Breast epithelium (tissue), 4 donors: ENCODE measurements around the gene PEX10. TPM values are rescaled to one million over a fixed set of nuclear protein-coding genes. Genes with fewer than 3 reads are reported as not detected.
A peak's percentile ranks its signal among the peaks of the same experiment; 100 is the strongest.
"Not testable (repeated sequence)": the region's sequence is repeated elsewhere in the genome, so short reads cannot be mapped to it uniquely, and the experiment has no call there.

ENCODE experiments used
- DNase-seq, 2 donors: peaks; one replicate each; pipeline ENCODE4 v3.0.0-alpha.2; 2019; ENCODE audit warnings: low spot score in 2 of 2
- H3K27ac ChIP-seq, 2 donors: fragments of 200-600 bp; sonication (generic) in 1 of 2; one replicate each; pipeline ENCODE4 v1.5.1; 2016 to 2019; ENCODE audit warnings: mild to moderate bottlenecking in 1 of 2
- H3K27me3 ChIP-seq, 2 donors: fragments of 200-600 bp; sonication (generic) in 1 of 2; one replicate each; pipeline versions ENCODE4 v1.5.1 to v1.6.0; 2017 to 2019; ENCODE audit warnings: control low read depth in 1 of 2, mild to moderate bottlenecking in 1 of 2
- H3K36me3 ChIP-seq: fragments of 200-600 bp; one replicate; pipeline ENCODE4 v1.5.1; 2019
- H3K4me1 ChIP-seq, 2 donors: fragments of 200-600 bp; sonication (generic); one replicate each; pipeline ENCODE4 v1.5.1; 2016 to 2019; ENCODE audit warnings: control low read depth in 1 of 2
- H3K4me3 ChIP-seq, 3 donors: fragments of 200-600 bp; sonication (generic); 1 replicate in 2 of 3; 2 replicates in 1 of 3; pipeline ENCODE4 v1.5.1; 2016 to 2019; ENCODE audit warnings: mild to moderate bottlenecking in 3 of 3, moderate library complexity in 2 of 3
- H3K9me3 ChIP-seq, 2 donors: fragments of 200-600 bp; sonication (generic) in 1 of 2; one replicate each; pipeline ENCODE4 v1.5.1; 2016 to 2019; ENCODE audit warnings: control low read depth in 1 of 2
- POLR2A ChIP-seq: fragments of 450-650 bp; IDR thresholded peaks from one replicate; pipeline ENCODE4 v1.6.1; 2016; ENCODE audit warnings: antibody characterized with exemption, mild to moderate bottlenecking, moderate library complexity
- POLR2AphosphoS5 ChIP-seq, 3 donors: sonication (generic); formaldehyde crosslinking; IDR thresholded peaks; one replicate each; pipeline ENCODE4 v1.6.1; 2017; ENCODE audit warnings: antibody characterized with exemption in 3 of 3
- intact Hi-C: fragments of 100-400 bp; cut with DNase I; formaldehyde crosslinking; loops from one replicate; pipeline ENCODE4 v1.15.1; 2023; ENCODE audit warnings: low total_unique reads
- total RNA-seq, 3 donors: library from RNA; depleted of rRNA; stranded (reverse); fragments of >200 nt; gene quantifications; one replicate each; pipeline ENCODE4 v1.1.0, GENCODE V29; 2016
- TF ChIP-seq, protein P1 (sequence below), 3 donors: fragments of 450-650 bp; IDR thresholded peaks; one replicate each; pipeline ENCODE4 v1.5.1; 2016 to 2017; ENCODE audit warnings: antibody characterized with exemption in 3 of 3, mild to moderate bottlenecking in 3 of 3, moderate library complexity in 3 of 3

PEX10 gene
- total RNA-seq = 10 to 100 TPM; 23.3 to 37.4 (median 24.1) TPM

DNA sequence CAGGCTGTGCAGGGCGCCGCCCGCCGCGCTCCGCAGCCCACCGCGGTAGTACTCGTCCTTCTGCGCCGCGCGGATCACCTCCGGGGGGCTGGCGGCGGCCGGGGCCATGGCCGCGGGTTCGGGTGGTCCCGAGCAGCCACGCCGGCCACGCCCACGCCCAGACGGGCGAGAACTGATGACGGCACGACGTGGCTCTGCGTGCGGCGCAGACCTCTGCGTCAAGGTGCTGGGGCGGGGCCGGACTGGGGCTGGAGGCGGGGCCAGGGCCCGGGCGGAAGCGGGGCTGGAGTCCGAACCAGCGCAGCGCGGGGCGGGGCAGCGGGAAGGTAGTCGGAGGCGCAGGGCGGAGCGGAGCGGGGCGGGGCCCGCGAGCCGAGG is at the start of gene PEX10:
PEX10 (minus strand) TSS at position 170 of the 378 bp plus-strand sequence; CDS start at position 108, 62 bp downstream.
- DNase-seq = peak; percentile 97 to 98
- TF ChIP-seq POLR2A = no peak
- peak in 2 of 3 donors; percentile 28 to 73 for TF ChIP-seq POLR2AphosphoS5 (IDR thresholded peaks at IDR 0.05)
- TF ChIP-seq, protein P1, sequence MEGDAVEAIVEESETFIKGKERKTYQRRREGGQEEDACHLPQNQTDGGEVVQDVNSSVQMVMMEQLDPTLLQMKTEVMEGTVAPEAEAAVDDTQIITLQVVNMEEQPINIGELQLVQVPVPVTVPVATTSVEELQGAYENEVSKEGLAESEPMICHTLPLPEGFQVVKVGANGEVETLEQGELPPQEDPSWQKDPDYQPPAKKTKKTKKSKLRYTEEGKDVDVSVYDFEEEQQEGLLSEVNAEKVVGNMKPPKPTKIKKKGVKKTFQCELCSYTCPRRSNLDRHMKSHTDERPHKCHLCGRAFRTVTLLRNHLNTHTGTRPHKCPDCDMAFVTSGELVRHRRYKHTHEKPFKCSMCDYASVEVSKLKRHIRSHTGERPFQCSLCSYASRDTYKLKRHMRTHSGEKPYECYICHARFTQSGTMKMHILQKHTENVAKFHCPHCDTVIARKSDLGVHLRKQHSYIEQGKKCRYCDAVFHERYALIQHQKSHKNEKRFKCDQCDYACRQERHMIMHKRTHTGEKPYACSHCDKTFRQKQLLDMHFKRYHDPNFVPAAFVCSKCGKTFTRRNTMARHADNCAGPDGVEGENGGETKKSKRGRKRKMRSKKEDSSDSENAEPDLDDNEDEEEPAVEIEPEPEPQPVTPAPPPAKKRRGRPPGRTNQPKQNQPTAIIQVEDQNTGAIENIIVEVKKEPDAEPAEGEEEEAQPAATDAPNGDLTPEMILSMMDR (IDR thresholded peaks at IDR 0.05) = no peak
- intact Hi-C loops = loop anchor here (2.0 kb wide), 1 partner anchor 136 kb away; no protein-coding TSS in a partner anchor
- Histone ChIP-seq H3K27me3 (peaks cover 0 to 7% of the 10 kb centered on the region in 2 donors), H3K4me3 (peak within 1 kb of the TSS; percentile 86 to 95 (median 89)), H3K9me3 (no peaks in the 10 kb centered on the region), H3K27ac (peak within 1 kb of the TSS; percentile 88 to 94), H3K4me1 (peaks cover 15 to 17% of the 10 kb centered on the region in 2 donors), H3K36me3 (no peaks in the 10 kb centered on the region)

GRCh38 chr1:2460996-2461751 is 48.8 kb upstream of the PEX10 start:
- Histone ChIP-seq H3K9me3 (no peaks in the 10 kb centered on the region), H3K4me3 (no peak overlapping the region), H3K36me3 (no peaks in the 10 kb centered on the region), H3K27ac (no peak overlapping the region), H3K27me3 (peaks cover 7 to 50% of the 10 kb centered on the region in 2 donors), H3K4me1 (no peaks in the 10 kb centered on the region)
- TF ChIP-seq, protein P1 (IDR thresholded peaks at IDR 0.05) = no peak
- no peak for TF ChIP-seq POLR2A
- no peak for TF ChIP-seq POLR2AphosphoS5 (IDR thresholded peaks at IDR 0.05)
- intact Hi-C loops = no loop called here
- DNase-seq = no peak

DNA sequence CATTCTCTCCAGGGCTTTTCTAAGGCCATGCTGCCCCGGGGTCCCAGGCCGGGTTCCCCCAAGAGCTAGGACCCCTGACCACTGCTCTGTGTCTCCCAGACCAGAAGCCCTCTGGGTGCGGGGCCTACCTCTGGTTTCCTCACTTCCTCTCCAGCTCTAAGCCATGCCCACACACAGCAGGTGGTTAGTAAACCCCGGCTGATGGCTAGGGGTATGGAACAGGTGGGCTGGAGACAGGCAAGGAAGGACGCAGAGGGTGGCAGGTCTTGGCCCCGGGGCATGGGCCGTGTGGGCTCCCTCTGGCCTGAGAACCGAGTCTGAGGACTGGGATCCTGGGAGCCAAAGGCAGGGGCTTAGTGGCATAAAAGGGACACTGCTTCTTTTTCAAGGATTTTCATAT is 47.8 kb upstream of the PEX10 start:
- H3K4me1 ChIP-seq = no peaks in the 10 kb centered on the region

GRCh38 chr1:2459757-2460156 is 47.4 kb upstream of the PEX10 start:
- intact Hi-C loops = no loop called here
- no peak for DNase-seq
- TF ChIP-seq POLR2AphosphoS5 (IDR thresholded peaks at IDR 0.05) = no peak
- no peak for TF ChIP-seq POLR2A
- TF ChIP-seq, protein P1 (IDR thresholded peaks at IDR 0.05) = no peak
- no peaks in the 10 kb centered on the region for H3K4me1 ChIP-seq
- no peaks in the 10 kb centered on the region for H3K9me3 ChIP-seq
- no peak overlapping the region for H3K27ac ChIP-seq
- no peak overlapping the region for H3K4me3 ChIP-seq
- H3K36me3 ChIP-seq = no peaks in the 10 kb centered on the region
- peaks cover 3 to 48% of the 10 kb centered on the region in 2 donors for H3K27me3 ChIP-seq

More for the DNA sequence above, 47.8 kb upstream of the PEX10 start:
- H3K9me3 ChIP-seq = no peaks in the 10 kb centered on the region
- TF ChIP-seq, protein P1 (IDR thresholded peaks at IDR 0.05) = no peak
- TF ChIP-seq POLR2A (no peak), POLR2AphosphoS5 (IDR thresholded peaks at IDR 0.05) (no peak)
- intact Hi-C loops = no loop called here
- H3K36me3 ChIP-seq = no peaks in the 10 kb centered on the region
- no peak overlapping the region for H3K4me3 ChIP-seq
- no peak overlapping the region for H3K27ac ChIP-seq
- peaks cover 4 to 46% of the 10 kb centered on the region in 2 donors for H3K27me3 ChIP-seq
- DNase-seq = no peak

DNA sequence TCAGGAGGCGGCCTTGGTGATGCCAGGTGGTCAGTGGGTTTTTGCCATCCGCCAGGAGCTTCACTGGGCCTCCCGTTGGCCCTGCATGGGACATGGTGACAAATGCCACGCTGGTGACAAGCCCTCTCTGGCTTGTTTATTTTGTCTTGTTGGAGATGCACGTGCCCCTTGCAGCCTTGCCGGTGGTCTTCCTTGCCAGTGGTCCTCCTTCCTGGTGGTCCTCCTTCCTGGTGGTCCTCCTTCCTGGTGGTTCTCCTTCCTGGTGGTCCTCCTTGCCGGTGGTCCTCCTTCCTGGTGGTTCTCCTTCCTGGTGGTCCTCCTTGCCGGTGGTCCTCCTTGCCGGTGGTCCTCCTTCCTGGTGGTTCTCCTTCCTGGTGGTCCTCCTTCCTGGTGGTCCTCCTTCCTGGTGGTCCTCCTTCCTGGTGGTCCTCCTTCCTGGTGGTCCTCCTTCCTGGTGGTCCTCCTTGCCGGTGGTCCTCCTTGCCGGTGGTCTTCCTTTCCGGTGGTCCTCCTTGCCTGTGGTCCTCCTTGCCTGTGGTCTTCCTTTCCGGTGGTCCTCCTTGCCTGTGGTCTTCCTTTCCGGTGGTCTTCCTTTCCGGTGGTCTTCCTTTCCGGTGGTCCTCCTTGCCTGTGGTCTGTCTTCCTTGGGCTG is 46.9 kb upstream of the PEX10 start:
- H3K36me3 ChIP-seq, H3K4me3 ChIP-seq, H3K27ac ChIP-seq, DNase-seq, H3K9me3 ChIP-seq, H3K4me1 ChIP-seq, intact Hi-C loops: not testable (repeated sequence)
- peaks cover 3 to 48% of the 10 kb centered on the region in 2 donors for H3K27me3 ChIP-seq
